Measurements from ENCODE around the gene SPTB. TPM values are rescaled to one million over a fixed set of nuclear protein-coding genes. Genes with fewer than 3 reads are reported as not detected.

SPTB gene
- total and polyA plus RNA-seq, 9 of the 15 experiments (the other 6 are each of a cell fraction or from before 2014, with no cell fraction given) = 0.21 to 45.9 (median 11.7) TPM

- FAIRE-seq (no peak), DNase-seq (ENCODE audit: extremely low read depth in 1 of 4, low spot score in 3 of 4) (no peak), ATAC-seq (no peak)
- no peaks in the 10 kb centered on the region for H3K36me3 ChIP-seq (ENCODE audit: control insufficient read depth, insufficient read depth, low read length)
- H3K27me3 ChIP-seq (ENCODE audit: control insufficient read depth in 2 of 2, insufficient read depth in 2 of 2, low read length in 2 of 2) = peaks cover 10 to 68% of the 10 kb centered on the region in 2 experiments
- ChIA-PET CTCF (ENCODE audit: low intra/inter-chr PET ratio) (no interaction called here), POLR2A (interaction anchor here (0.8 kb wide), 1 partner anchor 43 kb away, joined by 3 read pairs; no protein-coding TSS in a partner anchor)
- no peak overlapping the region for H2AFZ ChIP-seq (ENCODE audit: low read depth, low read length)
- TF ChIP-seq EP300 (IDR thresholded peaks at IDR 0.05; ENCODE audit: low read length) (no peak), ZMIZ1 (IDR thresholded peaks at IDR 0.05; ENCODE audit: low read depth in 2 of 2, low read length in 2 of 2) (no peak), NCOA2 (IDR thresholded peaks at IDR 0.05; ENCODE audit: partially characterized antibody in 2 of 2) (no peak), HEY1 (CRISPR knock-in tag; IDR thresholded peaks at IDR 0.05; ENCODE audit: borderline replicate concordance) (no peak), HNRNPK (IDR thresholded peaks at IDR 0.05; ENCODE audit: low read depth, low read length, poor library complexity, severe bottlenecking) (no peak), ZNF586 (CRISPR knock-in tag; conservative IDR thresholded peaks at IDR 0.05) (no peak), NCOA4 (IDR thresholded peaks at IDR 0.05; ENCODE audit: partially characterized antibody) (no peak), SPI1 (IDR thresholded peaks at IDR 0.05; ENCODE audit: borderline replicate concordance, low read depth, low read length) (no peak), POU5F1 (IDR thresholded peaks at IDR 0.05; ENCODE audit: borderline replicate concordance, low read depth, low read length, partially characterized antibody) (no peak), ZNF512 (tag; IDR thresholded peaks at IDR 0.05) (no peak), ZHX1 (conservative IDR thresholded peaks at IDR 0.05; ENCODE audit: low read length) (no peak)
- intact Hi-C loops (cut with micrococcal nuclease) = loop anchor here (5.0 kb wide), 1 partner anchor 66 kb away; no protein-coding TSS in a partner anchor
- BruUV-seq (replicated peaks) = no TSS peak
- no peaks in the 10 kb centered on the region for H4K20me1 ChIP-seq (replicated peaks; ENCODE audit: control insufficient read depth, insufficient read depth, low read length)
- no peak overlapping the region for H3K9ac ChIP-seq (ENCODE audit: insufficient read depth in 1 of 2, low read depth in 2 of 2, low read length in 2 of 2)
- in situ Hi-C loops (cut with MboI) = no loop called here
- H3K79me2 ChIP-seq (ENCODE audit: control insufficient read depth, insufficient read depth, low read length) = no peaks in the 10 kb centered on the region
- H3K27ac ChIP-seq (ENCODE audit: extremely low read depth, low read depth, low read length) = no peak overlapping the region
- no peak overlapping the region for H3K4me2 ChIP-seq (ENCODE audit: insufficient read depth, low read length)
- H3K9me1 ChIP-seq (ENCODE audit: control insufficient read depth, insufficient read depth, low read length) = no peaks in the 10 kb centered on the region
- no peak overlapping the region for H3K4me3 ChIP-seq
- peaks cover 0 to 4% of the 10 kb centered on the region in 2 experiments; a peak in 2 of 5 replicates for H3K4me1 ChIP-seq (replicated peaks in 1 of 2; ENCODE audit: control insufficient read depth in 2 of 2, insufficient read depth in 2 of 2, low read length in 2 of 2)
- 0% methylated on average over 8 of the region's 9 CpGs for WGBS (ENCODE audit: insufficient coverage, low coverage, missing lambda C conversion rate)
- H3K9me3 ChIP-seq (replicated peaks; ENCODE audit: control insufficient read depth, insufficient read depth, low read depth, low read length) = no peaks in the 10 kb centered on the region
Observed at GRCh38 chr14:64738281-64738804, 141.4 kb downstream of the SPTB start.

Data from K562 (cell line).